CD4-positive, CD25-positive, alpha-beta regulatory T cell (primary cell): ENCODE data around the gene SP3. TPM values are rescaled to one million over a fixed set of nuclear protein-coding genes. Genes with fewer than 3 reads are reported as not detected.

Experiments used
- ATAC-seq, 2 donors: fragments of 150-1000 bp; cut with Tn5 transposase; one replicate each; pipeline ENCODE4 v1.10.0; 2021; ENCODE audit warnings: low read depth in 2 of 2, moderate number of reproducible peaks in 2 of 2, moderate library complexity in 1 of 2
- DNase-seq, 3 donors: peaks; one replicate each; pipeline versions ENCODE4 v3.0.0 to v3.0.0-alpha.2; 2012 to 2022; ENCODE audit warnings: mixed read lengths in 1 of 3
- H3K27ac ChIP-seq: one replicate; pipeline ENCODE4 v1.7.0; 2013; ENCODE audit warnings: mild to moderate bottlenecking, low read length; ENCODE audit not compliant: insufficient read depth, poor library complexity, severe bottlenecking
- H3K27me3 ChIP-seq: one replicate; pipeline ENCODE4 v1.7.0; 2013; ENCODE audit warnings: low read length; ENCODE audit not compliant: control insufficient read depth, insufficient read depth
- H3K36me3 ChIP-seq: one replicate; pipeline ENCODE4 v1.7.0; 2013; ENCODE audit warnings: mild to moderate bottlenecking, low read length, moderate library complexity; ENCODE audit not compliant: control insufficient read depth, insufficient read depth
- H3K4me1 ChIP-seq: 2 replicates; pipeline ENCODE4 v1.7.0; 2013; ENCODE audit warnings: mild to moderate bottlenecking, low read length; ENCODE audit not compliant: insufficient read depth, control insufficient read depth, poor library complexity, severe bottlenecking
- H3K4me3 ChIP-seq: one replicate; pipeline ENCODE4 v1.7.0; 2013; ENCODE audit warnings: low read depth, mild to moderate bottlenecking, low read length, moderate library complexity
- H3K9me3 ChIP-seq, 2 experiments: 1 replicate in 1 of 2; 2 replicates in 1 of 2; pipeline ENCODE4 v1.7.0; 2013; ENCODE audit warnings: low read length in 2 of 2, mild to moderate bottlenecking in 1 of 2, moderate library complexity in 1 of 2; ENCODE audit not compliant: control insufficient read depth in 2 of 2
- H3K27ac Mint-ChIP-seq, 3 donors: one replicate each; pipeline ENCODE4 v1.8.0; 2020 to 2022; ENCODE audit warnings: mild to moderate bottlenecking in 3 of 3, mixed read lengths in 3 of 3, moderate library complexity in 2 of 3
- H3K27me3 Mint-ChIP-seq: one replicate; pipeline ENCODE4 v1.8.0; 2022; ENCODE audit warnings: mild to moderate bottlenecking, mixed read lengths
- H3K36me3 Mint-ChIP-seq: one replicate; pipeline ENCODE4 v1.8.0; 2020; ENCODE audit warnings: mixed read lengths
- H3K4me1 Mint-ChIP-seq, 4 donors: one replicate each; pipeline ENCODE4 v1.8.0; 2020 to 2022; ENCODE audit warnings: mixed read lengths in 4 of 4, mild to moderate bottlenecking in 1 of 4
- H3K4me3 Mint-ChIP-seq, 4 donors: one replicate each; pipeline ENCODE4 v1.8.0; 2020 to 2022; ENCODE audit warnings: mild to moderate bottlenecking in 4 of 4, mixed read lengths in 4 of 4, moderate library complexity in 3 of 4
- H3K9me3 Mint-ChIP-seq, 7 donors: one replicate each; pipeline ENCODE4 v1.8.0; 2020 to 2022; ENCODE audit warnings: mixed read lengths in 7 of 7, mild to moderate bottlenecking in 3 of 7, moderate library complexity in 2 of 7
- polyA plus RNA-seq, 4 donors: library from polyadenylated mRNA; unstranded; fragments of 300-500 nt; fragmentation: Illumina TruSeq; gene quantifications; one replicate each; pipeline ENCODE4 v1.2.3, GENCODE V29; 2021
- total RNA-seq: library from RNA; stranded (reverse); gene quantifications from one replicate; pipeline ENCODE4 v1.2.3, GENCODE V29; 2022

The SP3 gene
- 153 TPM for total RNA-seq
- polyA plus RNA-seq = 10 to 100 TPM; 65.9 to 85.9 (median 76.4) TPM

GRCh38 chr2:173965372-173966025 is at the start of gene SP3:
TSS of gene SP3 (minus strand) at chr2:173965373. CDS start at chr2:173965171, 202 bp downstream.
- H3K4me3 ChIP-seq = peak within 1 kb of the TSS; percentile 91
- peaks cover 11% of the 10 kb centered on the region for H3K27me3 Mint-ChIP-seq
- DNase-seq = peak; percentile 95 to 97 (median 95)

GRCh38 chr2:174014699-174015070 is 49.5 kb upstream of the SP3 start:
- Histone ChIP-seq H3K27ac (no peak overlapping the region), H3K27me3 (peaks cover 5% of the 10 kb centered on the region), H3K36me3 (no peaks in the 10 kb centered on the region), H3K4me1 (peaks cover 7% of the 10 kb centered on the region), H3K9me3 (no peaks in the 10 kb centered on the region), H3K4me3 (no peak overlapping the region)
- DNase-seq (no peak), ATAC-seq (no peak)
- Mint-ChIP-seq H3K27ac (peak overlapping the region in 1 of 3 donors; percentile 20), H3K4me1 (peaks cover 0 to 8% (median 0%) of the 10 kb centered on the region in 4 donors), H3K4me3 (no peak overlapping the region), H3K9me3 (no peaks in the 10 kb centered on the region), H3K27me3 (peaks cover 33% of the 10 kb centered on the region), H3K36me3 (no peaks in the 10 kb centered on the region)

More at GRCh38 chr2:173965372-173966025, at the start of gene SP3:
- Histone ChIP-seq H3K27ac (peak within 1 kb of the TSS; percentile 99), H3K36me3 (no peaks in the 10 kb centered on the region), H3K9me3 (no peaks in the 10 kb centered on the region), H3K4me1 (peaks cover 29% of the 10 kb centered on the region), H3K27me3 (no peaks in the 10 kb centered on the region)
- Mint-ChIP-seq H3K36me3 (peaks cover 12% of the 10 kb centered on the region), H3K4me3 (peak within 1 kb of the TSS; percentile 93 to 100 (median 98)), H3K9me3 (peaks cover 0 to 3% (median 0%) of the 10 kb centered on the region in 7 donors), H3K27ac (peak within 1 kb of the TSS; percentile 97 to 99 (median 99)), H3K4me1 (peaks cover 14 to 44% (median 28%) of the 10 kb centered on the region in 4 donors)
- peak; percentile 72 to 73 for ATAC-seq

GRCh38 chr2:174014011-174014698 is 49.0 kb upstream of the SP3 start:
- ATAC-seq = no peak
- Histone ChIP-seq H3K4me3 (no peak overlapping the region), H3K27me3 (peaks cover 6% of the 10 kb centered on the region), H3K36me3 (no peaks in the 10 kb centered on the region), H3K4me1 (peaks cover 7% of the 10 kb centered on the region), H3K9me3 (no peaks in the 10 kb centered on the region), H3K27ac (no peak overlapping the region)
- no peaks in the 10 kb centered on the region for H3K9me3 Mint-ChIP-seq
- peaks cover 33% of the 10 kb centered on the region for H3K27me3 Mint-ChIP-seq
- peak overlapping the region in 2 of 4 donors; percentile 7 to 52 for H3K4me3 Mint-ChIP-seq
- H3K4me1 Mint-ChIP-seq = peaks cover 0 to 8% (median 0%) of the 10 kb centered on the region in 4 donors
- DNase-seq = no peak
- no peaks in the 10 kb centered on the region for H3K36me3 Mint-ChIP-seq
- H3K27ac Mint-ChIP-seq = peak overlapping the region in 1 of 3 donors; percentile 20

GRCh38 chr2:174013315-174013751 is 48.2 kb upstream of the SP3 start:
- Histone ChIP-seq H3K4me1 (peaks cover 7% of the 10 kb centered on the region), H3K9me3 (no peaks in the 10 kb centered on the region), H3K4me3 (no peak overlapping the region), H3K36me3 (no peaks in the 10 kb centered on the region), H3K27me3 (peaks cover 8% of the 10 kb centered on the region), H3K27ac (no peak overlapping the region)
- Mint-ChIP-seq H3K27me3 (peaks cover 38% of the 10 kb centered on the region), H3K36me3 (no peaks in the 10 kb centered on the region), H3K9me3 (no peaks in the 10 kb centered on the region), H3K4me1 (peaks cover 0 to 8% (median 0%) of the 10 kb centered on the region in 4 donors), H3K27ac (peak overlapping the region in 1 of 3 donors; percentile 40), H3K4me3 (peak overlapping the region in 3 of 4 donors; percentile 42 to 72 (median 43))
- no peak for ATAC-seq
- no peak for DNase-seq

GRCh38 chr2:174012347-174013314 is 47.5 kb upstream of the SP3 start:
- peak in 2 of 3 donors; percentile 5 to 16 for DNase-seq
- Histone ChIP-seq H3K27ac (no peak overlapping the region), H3K4me1 (peaks cover 7% of the 10 kb centered on the region)

GRCh38 chr2:174011796-174012195 is 46.6 kb upstream of the SP3 start:
- Histone ChIP-seq H3K36me3 (no peaks in the 10 kb centered on the region), H3K27ac (no peak overlapping the region)
- H3K27ac Mint-ChIP-seq = no peak overlapping the region

More at GRCh38 chr2:174012347-174013314, 47.5 kb upstream of the SP3 start:
- Histone ChIP-seq H3K4me3 (peak overlapping the region; percentile 32), H3K9me3 (no peaks in the 10 kb centered on the region), H3K27me3 (peaks cover 8% of the 10 kb centered on the region), H3K36me3 (no peaks in the 10 kb centered on the region)
- H3K4me1 Mint-ChIP-seq = peaks cover 0 to 8% (median 0%) of the 10 kb centered on the region in 4 donors
- H3K27ac Mint-ChIP-seq = peak overlapping the region in 1 of 3 donors; percentile 60
- no peaks in the 10 kb centered on the region for H3K9me3 Mint-ChIP-seq
- H3K4me3 Mint-ChIP-seq = peak overlapping the region in 3 of 4 donors; percentile 13 to 72 (median 43)
- peaks cover 39% of the 10 kb centered on the region for H3K27me3 Mint-ChIP-seq
- H3K36me3 Mint-ChIP-seq = no peaks in the 10 kb centered on the region
- peak; percentile 55 to 58 for ATAC-seq

GRCh38 chr2:174011173-174011572 is 46.0 kb upstream of the SP3 start:
- Mint-ChIP-seq H3K36me3 (no peaks in the 10 kb centered on the region), H3K4me1 (peaks cover 0 to 8% (median 0%) of the 10 kb centered on the region in 4 donors), H3K9me3 (no peaks in the 10 kb centered on the region), H3K27ac (no peak overlapping the region), H3K27me3 (peaks cover 43% of the 10 kb centered on the region), H3K4me3 (no peak overlapping the region)
- no peak overlapping the region for H3K27ac ChIP-seq
- no peaks in the 10 kb centered on the region for H3K36me3 ChIP-seq
- H3K9me3 ChIP-seq = no peaks in the 10 kb centered on the region
- no peak overlapping the region for H3K4me3 ChIP-seq
- peaks cover 7% of the 10 kb centered on the region for H3K4me1 ChIP-seq
- ATAC-seq (no peak), DNase-seq (no peak)
- peaks cover 8% of the 10 kb centered on the region for H3K27me3 ChIP-seq

More at GRCh38 chr2:174011796-174012195, 46.6 kb upstream of the SP3 start:
- H3K9me3 Mint-ChIP-seq = no peaks in the 10 kb centered on the region
- no peak for ATAC-seq
- H3K9me3 ChIP-seq = no peaks in the 10 kb centered on the region
- H3K4me1 Mint-ChIP-seq = peaks cover 0 to 8% (median 0%) of the 10 kb centered on the region in 4 donors
- H3K4me3 Mint-ChIP-seq = peak overlapping the region in 1 of 4 donors; percentile 10
- H3K4me1 ChIP-seq = peaks cover 7% of the 10 kb centered on the region
- no peaks in the 10 kb centered on the region for H3K36me3 Mint-ChIP-seq
- peaks cover 8% of the 10 kb centered on the region for H3K27me3 ChIP-seq
- H3K27me3 Mint-ChIP-seq = peaks cover 43% of the 10 kb centered on the region
- H3K4me3 ChIP-seq = no peak overlapping the region
- DNase-seq = no peak
